ENCODE measurements around the gene ITGA11. TPM values are rescaled to one million over a fixed set of nuclear protein-coding genes. Genes with fewer than 3 reads are reported as not detected.

ITGA11 gene
- total and polyA plus RNA-seq, 2 of the 4 experiments (the other 2 are of a cell fraction), result 4.1 to 6.6 TPM

DNA sequence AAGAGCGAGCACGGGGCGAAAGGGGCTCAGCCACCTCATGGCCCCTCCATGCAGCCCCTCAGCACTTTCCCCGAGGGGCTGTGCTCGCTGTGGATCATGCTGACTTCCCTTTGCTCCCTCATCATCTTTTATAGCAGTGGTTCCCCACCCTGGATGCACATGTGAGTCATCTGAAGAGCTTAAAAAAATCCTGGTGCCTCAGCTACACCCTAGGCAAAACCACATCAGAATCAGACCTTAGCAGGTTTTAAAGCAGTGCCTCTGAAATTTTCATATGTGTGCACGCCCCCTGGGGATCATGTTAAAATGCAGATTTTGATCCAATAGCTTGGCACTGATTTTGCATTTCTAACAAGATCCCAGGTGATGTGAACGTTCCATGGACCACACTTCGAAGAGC is 103.5 kb downstream of the ITGA11 start:
- H2BK20ac ChIP-seq (ENCODE audit: low read depth, low read length), result no peak overlapping the region
- dilution Hi-C loops (cut with HindIII; ENCODE audit: low sequenced_read_pairs, unreplicated experiment) (no loop called here), intact Hi-C loops (cut with micrococcal nuclease) (no loop called here), in situ Hi-C loops (cut with MboI; ENCODE audit: low sequenced_read_pairs) (no loop called here)
- H2BK15ac ChIP-seq (ENCODE audit: low read depth, low read length), result no peak overlapping the region
- no peak overlapping the region for H3K18ac ChIP-seq (ENCODE audit: low read depth, low read length)
- ChIA-PET POLR2A (ENCODE audit: unreplicated experiment) (no interaction called here), CTCF (no interaction called here)
- no peaks in the 10 kb centered on the region for H4K20me1 ChIP-seq (ENCODE audit: insufficient read depth, low read length)
- peaks cover 7% of the 10 kb centered on the region; the same call in 1 of the 2 replicates for H3K36me3 ChIP-seq (ENCODE audit: control insufficient read depth, insufficient read depth, low read length)
- BruUV-seq (replicated peaks), result no TSS peak
- H3K4me1 ChIP-seq (ENCODE audit: control insufficient read depth, insufficient read depth, low read length), result peaks cover under 1% of the 10 kb centered on the region; the same call in 1 of the 2 replicates
- no peak overlapping the region for H3K27ac ChIP-seq (ENCODE audit: insufficient read depth, low read length)
- H3K79me1 ChIP-seq (ENCODE audit: low read depth in 1 of 2, low read length in 2 of 2), result no peaks in the 10 kb centered on the region
- no peak overlapping the region for H4K8ac ChIP-seq (ENCODE audit: low read depth in 2 of 2, low read length in 2 of 2)
- no peak for TF ChIP-seq CHD1 (IDR thresholded peaks at IDR 0.05; ENCODE audit: low read depth, low read length)
- no peak for TF ChIP-seq CEBPB (IDR thresholded peaks at IDR 0.05; ENCODE audit: low read depth, low read length)
- no peak for TF ChIP-seq RCOR1 (IDR thresholded peaks at IDR 0.05; ENCODE audit: insufficient replicate concordance, low read length)
- no peak for TF ChIP-seq MXI1 (IDR thresholded peaks at IDR 0.05; ENCODE audit: borderline replicate concordance, low read depth, low read length)
- no peak for TF ChIP-seq BHLHE40 (IDR thresholded peaks at IDR 0.05; ENCODE audit: low read depth, low read length)
- TF ChIP-seq, protein P1, sequence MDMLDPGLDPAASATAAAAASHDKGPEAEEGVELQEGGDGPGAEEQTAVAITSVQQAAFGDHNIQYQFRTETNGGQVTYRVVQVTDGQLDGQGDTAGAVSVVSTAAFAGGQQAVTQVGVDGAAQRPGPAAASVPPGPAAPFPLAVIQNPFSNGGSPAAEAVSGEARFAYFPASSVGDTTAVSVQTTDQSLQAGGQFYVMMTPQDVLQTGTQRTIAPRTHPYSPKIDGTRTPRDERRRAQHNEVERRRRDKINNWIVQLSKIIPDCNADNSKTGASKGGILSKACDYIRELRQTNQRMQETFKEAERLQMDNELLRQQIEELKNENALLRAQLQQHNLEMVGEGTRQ (IDR thresholded peaks at IDR 0.05; ENCODE audit: low read depth, low read length), result no peak
- TF ChIP-seq, protein P2, sequence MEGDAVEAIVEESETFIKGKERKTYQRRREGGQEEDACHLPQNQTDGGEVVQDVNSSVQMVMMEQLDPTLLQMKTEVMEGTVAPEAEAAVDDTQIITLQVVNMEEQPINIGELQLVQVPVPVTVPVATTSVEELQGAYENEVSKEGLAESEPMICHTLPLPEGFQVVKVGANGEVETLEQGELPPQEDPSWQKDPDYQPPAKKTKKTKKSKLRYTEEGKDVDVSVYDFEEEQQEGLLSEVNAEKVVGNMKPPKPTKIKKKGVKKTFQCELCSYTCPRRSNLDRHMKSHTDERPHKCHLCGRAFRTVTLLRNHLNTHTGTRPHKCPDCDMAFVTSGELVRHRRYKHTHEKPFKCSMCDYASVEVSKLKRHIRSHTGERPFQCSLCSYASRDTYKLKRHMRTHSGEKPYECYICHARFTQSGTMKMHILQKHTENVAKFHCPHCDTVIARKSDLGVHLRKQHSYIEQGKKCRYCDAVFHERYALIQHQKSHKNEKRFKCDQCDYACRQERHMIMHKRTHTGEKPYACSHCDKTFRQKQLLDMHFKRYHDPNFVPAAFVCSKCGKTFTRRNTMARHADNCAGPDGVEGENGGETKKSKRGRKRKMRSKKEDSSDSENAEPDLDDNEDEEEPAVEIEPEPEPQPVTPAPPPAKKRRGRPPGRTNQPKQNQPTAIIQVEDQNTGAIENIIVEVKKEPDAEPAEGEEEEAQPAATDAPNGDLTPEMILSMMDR (conservative IDR thresholded peaks at IDR 0.05; ENCODE audit: low read depth, low read length), result no peak
- TF ChIP-seq SMC3 (IDR thresholded peaks at IDR 0.05; ENCODE audit: low read depth, low read length), result no peak
- TF ChIP-seq MAZ (IDR thresholded peaks at IDR 0.05; ENCODE audit: borderline replicate concordance, low read depth, low read length), result no peak
- TF ChIP-seq NFE2L2 (IDR thresholded peaks at IDR 0.05; ENCODE audit: low read depth, low read length), result no peak
- TF ChIP-seq FOS (IDR thresholded peaks at IDR 0.05; ENCODE audit: low read depth, low read length), result no peak
- no peak for TF ChIP-seq MAFK (IDR thresholded peaks at IDR 0.05; ENCODE audit: low read depth, low read length)
- TF ChIP-seq, protein P3, sequence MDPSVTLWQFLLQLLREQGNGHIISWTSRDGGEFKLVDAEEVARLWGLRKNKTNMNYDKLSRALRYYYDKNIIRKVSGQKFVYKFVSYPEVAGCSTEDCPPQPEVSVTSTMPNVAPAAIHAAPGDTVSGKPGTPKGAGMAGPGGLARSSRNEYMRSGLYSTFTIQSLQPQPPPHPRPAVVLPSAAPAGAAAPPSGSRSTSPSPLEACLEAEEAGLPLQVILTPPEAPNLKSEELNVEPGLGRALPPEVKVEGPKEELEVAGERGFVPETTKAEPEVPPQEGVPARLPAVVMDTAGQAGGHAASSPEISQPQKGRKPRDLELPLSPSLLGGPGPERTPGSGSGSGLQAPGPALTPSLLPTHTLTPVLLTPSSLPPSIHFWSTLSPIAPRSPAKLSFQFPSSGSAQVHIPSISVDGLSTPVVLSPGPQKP (IDR thresholded peaks at IDR 0.05; ENCODE audit: borderline replicate concordance, low read depth, low read length), result no peak
- no peak for TF ChIP-seq RFX5 (IDR thresholded peaks at IDR 0.05; ENCODE audit: low read depth, low read length)
- H3K9me1 ChIP-seq (ENCODE audit: insufficient read depth, low read length), result peaks cover 2% of the 10 kb centered on the region
- H2AK9ac ChIP-seq (replicated peaks; ENCODE audit: low read depth, low read length, poor library complexity), result peak overlapping the region; percentile 55
- no peak overlapping the region for H2AK5ac ChIP-seq (ENCODE audit: low read depth, low read length)
- ATAC-seq (ENCODE audit: low read depth) (no peak), DNase-seq (no peak)
- no peak overlapping the region for H3K4me3 ChIP-seq (ENCODE audit: insufficient read depth, low read depth, low read length)
- no peak overlapping the region for H3K4me2 ChIP-seq (ENCODE audit: low read depth, low read length)
- 100% methylated on average over 1 of the region's 8 CpGs; no CpG with 5 or more reads in 1 of the 2 experiments for WGBS, 2 experiments (ENCODE audit: extremely low coverage in 2 of 2, insufficient read length in 1 of 2)
- no peak overlapping the region for H2BK120ac ChIP-seq (ENCODE audit: low read depth, low read length)
- no peak overlapping the region for H3K23ac ChIP-seq (ENCODE audit: low read depth, low read length)
- H3K9me3 ChIP-seq (ENCODE audit: control insufficient read depth, insufficient read depth, low read length), result no peaks in the 10 kb centered on the region
- no peak overlapping the region for H3K4ac ChIP-seq (ENCODE audit: low read depth, low read length)
- no peak overlapping the region for H3K14ac ChIP-seq (replicated peaks; ENCODE audit: low read depth, low read length)
- no peak overlapping the region for H3K9ac ChIP-seq (ENCODE audit: low read depth, low read length)
- H3K27me3 ChIP-seq (ENCODE audit: control insufficient read depth, insufficient read depth, low read length), result no peaks in the 10 kb centered on the region
- no peak overlapping the region for H2AFZ ChIP-seq (replicated peaks; ENCODE audit: low read length, poor library complexity)
- no peak overlapping the region for H3K56ac ChIP-seq (ENCODE audit: extremely low read depth, insufficient read depth, low read length)
- no peak overlapping the region for H2BK5ac ChIP-seq (ENCODE audit: low read depth, low read length, poor library complexity, severe bottlenecking)
- H4K5ac ChIP-seq (ENCODE audit: low read depth, low read length), result no peak overlapping the region
- H4K91ac ChIP-seq (ENCODE audit: insufficient read depth, low read depth, low read length), result no peak overlapping the region

Data from IMR-90 (cell line).